NCI-H2227 (cell line): ENCODE results near the gene MATCAP1.

Source experiments
- DNase-seq: peaks from one replicate; lab custom pipeline; 2025; ENCODE audit not compliant: unreplicated experiment; lab: John Stamatoyannopoulos, UW

Gene MATCAP1

GRCh38 chr16:67208154-67208896, 24.6 kb upstream of the MATCAP1 start:
- DNase-seq, result no peak

GRCh38 chr16:67207249-67208091, 23.7 kb upstream of the MATCAP1 start:
- no peak for DNase-seq

GRCh38 chr16:67206838-67207248, 23.1 kb upstream of the MATCAP1 start:
- no peak for DNase-seq

- DNase-seq, result no peak
Measured at GRCh38 chr16:67206129-67206837, 22.5 kb upstream of the MATCAP1 start.

GRCh38 chr16:67204076-67204475, 20.3 kb upstream of the MATCAP1 start:
- no peak for DNase-seq

GRCh38 chr16:67202956-67203493, 19.3 kb upstream of the MATCAP1 start:
- DNase-seq, result no peak

GRCh38 chr16:67202426-67202825, 18.7 kb upstream of the MATCAP1 start:
- no peak for DNase-seq

- no peak for DNase-seq
Measured at GRCh38 chr16:67201411-67202345, 17.9 kb upstream of the MATCAP1 start.

- DNase-seq, result no peak
Measured at GRCh38 chr16:67200491-67200890, 16.7 kb upstream of the MATCAP1 start.

GRCh38 chr16:67199808-67200198, 16.0 kb upstream of the MATCAP1 start:
- DNase-seq, result no peak

- no peak for DNase-seq
Measured at GRCh38 chr16:67199011-67199807, 15.4 kb upstream of the MATCAP1 start, which contains the start of gene ELMO3. TSS of gene ELMO3 (plus strand) at chr16:67199131. CDS start at chr16:67199327, 196 bp downstream.

GRCh38 chr16:67198238-67198734, 14.5 kb upstream of the MATCAP1 start:
- DNase-seq, result no peak

- DNase-seq, result no peak
Measured at GRCh38 chr16:67197704-67198103, 13.9 kb upstream of the MATCAP1 start.

- DNase-seq, result no peak
Measured at GRCh38 chr16:67196881-67197280, 13.1 kb upstream of the MATCAP1 start.

GRCh38 chr16:67195676-67196075, 11.9 kb upstream of the MATCAP1 start:
- no peak for DNase-seq

GRCh38 chr16:67194260-67194659, 10.5 kb upstream of the MATCAP1 start:
- no peak for DNase-seq

- no peak for DNase-seq
Measured at GRCh38 chr16:67193536-67193935, 9.8 kb upstream of the MATCAP1 start.

GRCh38 chr16:67192781-67193361, 9.1 kb upstream of the MATCAP1 start:
- DNase-seq, result no peak
